Glomerular endothelial cell (primary cell): Measurements from ENCODE around the gene ATE1. TPM values are rescaled to one million over a fixed set of nuclear protein-coding genes. Genes with fewer than 3 reads are reported as not detected.
"Not testable (repeated sequence)": the region's sequence is repeated elsewhere in the genome, so short reads cannot be mapped to it uniquely, and the experiment has no call there.

Source experiments
- DNase-seq: peaks from one replicate; pipeline ENCODE4 v3.0.0-alpha.2; 2011; ENCODE audit warnings: low read depth, low spot score; ENCODE audit errors: extremely low read depth
- total RNA-seq: library from RNA; depleted of rRNA; stranded (reverse); fragments of >200 nt; gene quantifications from 2 replicates; pipeline ENCODE4 v1.2.3, GENCODE V29; 2015

Gene ATE1
- total RNA-seq, 1 donor from 2014 or later = 21.9 TPM

GRCh38 chr10:121702351-121703320 is 225.2 kb downstream of the ATE1 start:
- DNase-seq = no peak

GRCh38 chr10:121700416-121700815 is 227.4 kb downstream of the ATE1 start:
- no peak for DNase-seq

GRCh38 chr10:121699703-121700102 is 228.1 kb downstream of the ATE1 start:
- DNase-seq = not testable (repeated sequence)

- DNase-seq = no peak
These were observed 228.9 kb downstream of the ATE1 start for GRCh38 chr10:121698902-121699301.

GRCh38 chr10:121698336-121698735 is 229.5 kb downstream of the ATE1 start:
- no peak for DNase-seq

- DNase-seq = no peak
These were observed 231.0 kb downstream of the ATE1 start for GRCh38 chr10:121696854-121697253.

GRCh38 chr10:121695731-121696464 is 231.9 kb downstream of the ATE1 start:
- DNase-seq = no peak

GRCh38 chr10:121694966-121695643 is 232.7 kb downstream of the ATE1 start:
- DNase-seq = no peak

- DNase-seq = no peak
These were observed 233.4 kb downstream of the ATE1 start for GRCh38 chr10:121694327-121694965.

- no peak for DNase-seq
These were observed 235.2 kb downstream of the ATE1 start for GRCh38 chr10:121692626-121693025.

- DNase-seq = no peak
These were observed 236.9 kb downstream of the ATE1 start for GRCh38 chr10:121690970-121691369.

Other genes starting within 250 kb of the ATE1 start
- gene NSMCE4A, start 47.2 kb upstream of the ATE1 start, total RNA-seq = 54.3 and 56.3 TPM in 2 replicates
- gene TACC2, start 61.1 kb upstream of the ATE1 start, total RNA-seq = 39.3 and 39.6 TPM in 2 replicates